OCI-LY3 (cell line): ENCODE results near the gene IL10.
A peak's percentile ranks its signal among the peaks of the same experiment; 100 is the strongest.

Source experiments
- H2AFZ ChIP-seq: fragments of 200-600, 300-600 bp; shearing (Covaris generic); 2 replicates; pipeline ENCODE4 v1.6.0; 2014; ENCODE audit warnings: antibody characterized with exemption, low read depth, low read length
- H3K27ac ChIP-seq: fragments of 200-600, 300-600 bp; sonication (generic); 2 replicates; pipeline ENCODE4 v1.5.1; 2014; ENCODE audit warnings: mild to moderate bottlenecking, low read length, moderate library complexity, mixed read lengths
- H3K27me3 ChIP-seq: fragments of 200-600, 300-600 bp; sonication (generic); 2 replicates; pipeline ENCODE4 v1.6.1; 2014; ENCODE audit warnings: low read depth, low read length, mixed read lengths
- H3K36me3 ChIP-seq: fragments of 200-600, 300-600 bp; sonication (generic); replicated peaks from 2 replicates; pipeline ENCODE3; 2014; ENCODE audit warnings: low read depth, low read length, mixed read lengths
- H3K4me1 ChIP-seq: fragments of 300-600, 200-600 bp; sonication (generic); 2 replicates; pipeline ENCODE4 v1.6.1; 2014; ENCODE audit warnings: low read length, mixed read lengths
- H3K4me2 ChIP-seq: fragments of 200-600, 300-600 bp; sonication (generic); 2 replicates; pipeline ENCODE4 v1.6.1; 2014; ENCODE audit warnings: low read length, mixed read lengths
- H3K4me3 ChIP-seq: fragments of 300-600, 200-600 bp; sonication (generic); 2 replicates; pipeline ENCODE4 v1.5.1; 2014; ENCODE audit warnings: antibody characterized with exemption, mild to moderate bottlenecking, low read length, moderate library complexity
- H3K79me2 ChIP-seq: fragments of 300-600, 200-600 bp; shearing (Covaris generic); 2 replicates; pipeline ENCODE4 v1.6.1; 2014; ENCODE audit warnings: mild to moderate bottlenecking, low read length, mixed read lengths
- H3K9ac ChIP-seq: fragments of 300-600, 200-600 bp; shearing (Covaris generic); 2 replicates; pipeline ENCODE4 v1.6.0; 2014; ENCODE audit warnings: mild to moderate bottlenecking, low read length, moderate library complexity
- H3K9me3 ChIP-seq: fragments of 200-600, 300-600 bp; shearing (Covaris generic); 2 replicates; pipeline ENCODE4 v1.6.1; 2014; ENCODE audit warnings: low read length, mixed read lengths; ENCODE audit not compliant: insufficient read depth
- H4K20me1 ChIP-seq: fragments of 200-600, 300-600 bp; sonication (generic); 2 replicates; pipeline ENCODE4 v1.6.1; 2016; ENCODE audit warnings: low read length, mixed read lengths; ENCODE audit not compliant: insufficient read depth
- EZH2phosphoT487 ChIP-seq: fragments of 200-600 bp; shearing (Covaris generic); IDR thresholded peaks from 2 replicates; pipeline ENCODE4 v1.6.1; 2018; ENCODE audit warnings: antibody characterized with exemption, mixed run types, low read depth
- TF ChIP-seq, protein P1 (sequence below): fragments of 200-600, 300-600 bp; sonication (generic); IDR thresholded peaks from 2 replicates; pipeline ENCODE4 v1.5.1; 2014; ENCODE audit warnings: antibody characterized with exemption, low read length, low read depth

Gene IL10

DNA sequence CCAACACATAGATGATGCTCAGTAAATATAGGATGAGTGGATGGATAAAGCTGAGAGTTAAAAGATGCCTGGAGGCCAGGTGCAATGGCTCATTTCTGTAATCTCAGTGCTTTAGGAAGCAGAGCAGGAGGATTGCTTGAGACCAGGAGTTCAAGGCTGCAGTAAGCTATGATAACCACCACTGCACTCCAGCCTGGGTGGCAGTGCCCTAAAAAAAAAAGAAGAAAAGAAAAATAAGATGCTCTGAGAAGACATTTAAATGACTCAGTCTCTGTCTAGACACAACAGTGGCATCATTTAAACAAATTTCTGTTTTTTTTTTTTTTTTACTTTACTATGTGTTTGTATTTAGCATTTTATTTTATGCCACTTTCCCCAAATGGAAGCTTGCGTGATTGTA, 27.0 kb downstream of the IL10 start:
- Histone ChIP-seq H3K79me2 (no peaks in the 10 kb centered on the region), H2AFZ (no peak overlapping the region), H4K20me1 (no peaks in the 10 kb centered on the region), H3K4me2 (0 out of 2 replicates have a peak overlapping the region, but pooled peaks have one; percentile 11), H3K9ac (no peak overlapping the region), H3K4me3 (no peak overlapping the region), H3K27ac (no peak overlapping the region), H3K27me3 (no peaks in the 10 kb centered on the region), H3K4me1 (peaks cover 54% of the 10 kb centered on the region), H3K9me3 (no peaks in the 10 kb centered on the region), H3K36me3 (no peaks in the 10 kb centered on the region)
- TF ChIP-seq EZH2phosphoT487: no peak
- TF ChIP-seq, protein P1, sequence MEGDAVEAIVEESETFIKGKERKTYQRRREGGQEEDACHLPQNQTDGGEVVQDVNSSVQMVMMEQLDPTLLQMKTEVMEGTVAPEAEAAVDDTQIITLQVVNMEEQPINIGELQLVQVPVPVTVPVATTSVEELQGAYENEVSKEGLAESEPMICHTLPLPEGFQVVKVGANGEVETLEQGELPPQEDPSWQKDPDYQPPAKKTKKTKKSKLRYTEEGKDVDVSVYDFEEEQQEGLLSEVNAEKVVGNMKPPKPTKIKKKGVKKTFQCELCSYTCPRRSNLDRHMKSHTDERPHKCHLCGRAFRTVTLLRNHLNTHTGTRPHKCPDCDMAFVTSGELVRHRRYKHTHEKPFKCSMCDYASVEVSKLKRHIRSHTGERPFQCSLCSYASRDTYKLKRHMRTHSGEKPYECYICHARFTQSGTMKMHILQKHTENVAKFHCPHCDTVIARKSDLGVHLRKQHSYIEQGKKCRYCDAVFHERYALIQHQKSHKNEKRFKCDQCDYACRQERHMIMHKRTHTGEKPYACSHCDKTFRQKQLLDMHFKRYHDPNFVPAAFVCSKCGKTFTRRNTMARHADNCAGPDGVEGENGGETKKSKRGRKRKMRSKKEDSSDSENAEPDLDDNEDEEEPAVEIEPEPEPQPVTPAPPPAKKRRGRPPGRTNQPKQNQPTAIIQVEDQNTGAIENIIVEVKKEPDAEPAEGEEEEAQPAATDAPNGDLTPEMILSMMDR: no peak

- no peaks in the 10 kb centered on the region for H3K27me3 ChIP-seq
- peaks cover 61% of the 10 kb centered on the region for H3K4me1 ChIP-seq
- H3K9me3 ChIP-seq: no peaks in the 10 kb centered on the region
- TF ChIP-seq, protein P1: no peak
- no peak for TF ChIP-seq EZH2phosphoT487
- no peaks in the 10 kb centered on the region for H4K20me1 ChIP-seq
- no peak overlapping the region for H2AFZ ChIP-seq
- peak overlapping the region; percentile 1; the same call in 1 of the 2 replicates for H3K27ac ChIP-seq
- no peaks in the 10 kb centered on the region for H3K79me2 ChIP-seq
- H3K4me3 ChIP-seq: no peak overlapping the region
- no peaks in the 10 kb centered on the region for H3K36me3 ChIP-seq
- H3K4me2 ChIP-seq: peak overlapping the region; percentile 11
- H3K9ac ChIP-seq: peak overlapping the region; percentile 5; the same call in 1 of the 2 replicates
Observed at GRCh38 chr1:206744683-206745082, 27.6 kb downstream of the IL10 start.

DNA sequence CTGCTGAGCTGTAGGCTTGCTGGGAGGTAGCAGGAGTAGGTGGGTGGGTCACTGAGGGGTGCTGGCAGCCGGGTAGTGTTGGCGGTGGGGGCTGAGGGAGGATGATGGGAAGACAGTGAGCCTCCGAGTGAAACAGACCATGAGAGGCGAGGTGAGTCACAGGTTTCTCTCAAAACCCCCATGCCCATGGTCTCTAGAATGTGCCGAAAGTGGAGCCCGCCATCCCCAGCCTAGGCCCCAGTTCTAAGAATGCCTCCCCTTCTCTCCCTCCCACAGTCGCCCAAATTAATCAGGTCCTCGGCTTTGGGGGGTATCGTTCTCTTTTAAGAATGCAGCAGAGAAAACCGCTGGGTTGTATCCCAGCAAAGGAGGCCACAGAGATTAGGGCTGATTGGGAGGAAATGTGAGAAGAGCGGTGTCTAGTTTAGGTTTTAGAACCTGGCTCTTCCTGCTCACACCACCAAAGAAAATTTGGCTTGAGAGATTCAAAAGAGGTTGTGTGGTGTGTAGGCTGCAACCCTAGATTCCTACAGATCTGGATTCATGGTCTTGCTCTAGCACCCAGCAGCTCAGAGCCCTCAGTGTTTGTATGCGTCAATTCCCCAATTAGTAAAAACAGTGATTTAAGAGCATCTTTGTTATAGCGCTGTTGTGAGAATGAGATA, 29.4 kb downstream of the IL10 start:
- Histone ChIP-seq H3K4me3 (peak overlapping the region; percentile 41), H3K79me2 (no peaks in the 10 kb centered on the region), H3K27me3 (no peaks in the 10 kb centered on the region), H3K27ac (peak overlapping the region; percentile 95), H4K20me1 (no peaks in the 10 kb centered on the region), H3K9ac (peak overlapping the region; percentile 82), H3K9me3 (no peaks in the 10 kb centered on the region), H3K4me1 (peaks cover 76% of the 10 kb centered on the region), H2AFZ (peak overlapping the region; percentile 13; the same call in 1 of the 2 replicates), H3K36me3 (no peaks in the 10 kb centered on the region), H3K4me2 (peak overlapping the region; percentile 65)
- no peak for TF ChIP-seq EZH2phosphoT487
- TF ChIP-seq, protein P1: no peak; the same call in 1 of the 2 replicates

GRCh38 chr1:206741142-206741701, 31.1 kb downstream of the IL10 start:
- Histone ChIP-seq H4K20me1 (no peaks in the 10 kb centered on the region), H3K9ac (peak overlapping the region; percentile 82), H3K36me3 (no peaks in the 10 kb centered on the region), H3K4me3 (peak overlapping the region; percentile 30), H3K79me2 (no peaks in the 10 kb centered on the region), H2AFZ (no peak overlapping the region), H3K4me1 (peaks cover 93% of the 10 kb centered on the region), H3K27ac (peak overlapping the region; percentile 95), H3K27me3 (no peaks in the 10 kb centered on the region), H3K9me3 (no peaks in the 10 kb centered on the region), H3K4me2 (peak overlapping the region; percentile 65)
- TF ChIP-seq, protein P1: peak; percentile 28; the same call in 1 of the 2 replicates
- TF ChIP-seq EZH2phosphoT487: no peak
